Stimulated activated CD8-positive, alpha-beta memory T cell treated with anti-CD3 and anti-CD28 coated beads, Interleukin-7, amount 100 ng/mL, for 4 hours (primary cell): ENCODE results near the gene OSGIN1.
"Not testable (repeated sequence)": the region's sequence is repeated elsewhere in the genome, so short reads cannot be mapped to it uniquely, and the experiment has no call there.

ENCODE experiments used
- DNase-seq, 2 donors: peaks; one replicate each; pipeline ENCODE4 v3.0.0-alpha.2; 2020; ENCODE audit warnings: low read depth in 2 of 2

The OSGIN1 gene

GRCh38 chr16:83940630-83941378 lies 12.2 kb upstream of the OSGIN1 start:
- no peak for DNase-seq

GRCh38 chr16:83941546-83941945 lies 11.5 kb upstream of the OSGIN1 start:
- not testable (repeated sequence) for DNase-seq

DNA sequence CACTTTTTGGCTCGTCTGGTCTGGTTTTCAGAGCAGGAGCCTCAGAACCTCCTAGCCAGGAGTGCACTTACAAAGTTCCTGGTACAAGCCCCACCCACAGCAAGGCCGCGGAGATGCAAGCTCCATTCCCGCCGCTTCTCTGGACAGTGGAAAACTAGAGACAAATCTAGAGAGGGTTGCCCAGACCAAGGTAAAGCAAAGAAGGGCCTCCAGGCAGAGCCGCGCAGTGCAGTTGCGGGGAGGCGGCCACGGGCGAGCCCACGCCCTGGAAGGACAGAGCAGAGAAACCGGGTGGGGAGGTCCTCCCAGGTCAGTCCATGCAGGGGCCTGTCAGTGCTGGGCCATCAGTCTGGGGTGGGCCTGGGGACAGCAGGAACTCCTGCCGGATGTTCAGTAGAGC lies 11.0 kb upstream of the OSGIN1 start:
- DNase-seq: no peak

DNA sequence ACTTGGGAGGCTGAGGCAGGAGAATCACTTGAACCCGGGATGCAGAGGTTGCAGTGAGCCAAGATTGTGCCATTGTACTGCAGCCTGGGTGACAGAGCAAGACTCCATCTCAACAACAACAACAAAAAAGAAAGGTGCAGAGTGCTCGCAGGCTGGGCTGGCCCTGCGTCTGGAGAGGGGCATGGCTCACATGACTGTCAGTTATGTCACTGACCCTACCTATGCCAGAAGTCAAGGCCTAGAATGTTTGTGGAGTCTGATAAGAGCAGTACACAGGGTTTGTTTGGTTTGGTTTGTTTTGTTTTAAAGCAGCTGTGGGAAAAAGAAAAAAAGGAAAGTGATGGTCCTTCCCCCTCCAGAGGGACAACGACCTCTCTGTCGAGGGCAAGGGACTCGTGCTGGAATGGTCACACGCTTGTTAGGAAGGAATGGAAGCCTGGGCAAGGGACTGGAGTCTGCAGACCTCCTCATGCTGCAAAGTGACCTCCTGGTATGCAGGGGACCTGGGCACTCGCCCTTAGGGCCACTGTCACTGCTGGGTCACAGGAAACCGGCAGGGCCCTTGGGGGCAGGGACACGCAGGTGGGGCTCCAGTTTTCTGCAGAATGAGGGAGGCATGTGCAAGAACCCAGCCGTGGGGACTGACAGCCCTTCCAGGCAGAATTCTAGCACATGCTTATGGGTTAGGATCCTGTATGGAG lies 10.1 kb upstream of the OSGIN1 start:
- DNase-seq: no peak

DNA sequence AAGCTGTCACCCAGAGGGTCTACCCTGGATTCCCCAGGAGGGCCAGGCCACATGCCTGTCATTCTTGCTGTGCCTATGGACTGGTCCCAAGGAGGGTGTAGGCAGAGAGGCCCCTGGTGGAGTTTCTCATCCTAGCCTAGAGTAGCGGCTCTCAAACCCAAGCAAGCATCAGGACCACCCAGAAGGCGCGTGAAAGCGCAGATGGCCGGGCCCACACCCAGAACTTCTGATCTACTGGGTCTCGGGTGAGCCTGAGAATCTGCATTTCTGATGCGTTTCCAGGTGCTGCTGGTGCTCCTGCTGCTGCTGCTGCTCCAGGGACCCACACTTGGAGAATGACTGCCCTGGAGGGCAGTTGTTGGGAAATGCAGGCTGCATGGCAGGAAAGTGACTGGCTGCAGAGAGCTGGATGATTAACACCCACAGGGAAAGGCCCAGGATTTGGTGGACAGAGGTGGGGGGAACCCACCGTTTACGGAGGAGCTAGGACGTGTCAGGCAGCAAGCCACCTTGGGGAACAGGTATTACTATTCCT lies 9.5 kb upstream of the OSGIN1 start:
- no peak for DNase-seq

- no peak for DNase-seq
Observed at GRCh38 chr16:83945587-83945986, 7.5 kb upstream of the OSGIN1 start.

- no peak for DNase-seq
Observed at GRCh38 chr16:83946154-83946780, 6.8 kb upstream of the OSGIN1 start.

- no peak for DNase-seq
Observed at GRCh38 chr16:83946781-83947566, 6.1 kb upstream of the OSGIN1 start.

DNA sequence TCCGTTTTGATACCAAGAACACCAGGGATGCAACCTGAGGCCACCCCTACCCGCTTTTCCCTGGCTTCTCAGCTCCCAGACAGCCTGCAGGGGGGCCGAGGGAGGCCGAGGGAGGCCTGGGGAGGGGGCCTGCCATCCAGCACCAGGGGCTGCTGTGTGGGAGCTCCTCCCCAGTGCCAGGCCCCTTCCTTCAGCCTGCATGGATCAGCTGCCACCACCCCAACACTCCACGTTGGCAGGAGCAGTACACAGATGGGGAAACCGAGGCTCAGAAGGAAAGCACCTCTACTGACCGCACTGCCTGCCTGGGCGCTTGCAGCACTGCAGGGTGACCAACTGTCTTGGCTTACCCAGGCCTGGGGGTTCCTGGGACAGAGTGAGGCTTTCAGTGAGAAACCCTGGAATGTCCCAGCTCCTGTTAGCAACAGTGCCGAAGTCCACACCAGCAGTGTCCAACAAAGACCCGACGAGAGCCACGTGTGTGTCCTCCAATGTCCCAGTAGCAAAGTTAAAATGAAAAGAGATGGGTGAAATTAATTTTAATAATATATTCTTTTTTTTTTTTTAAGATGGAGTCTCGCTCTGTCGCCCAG lies 5.3 kb upstream of the OSGIN1 start:
- DNase-seq: no peak

- no peak for DNase-seq
Observed at GRCh38 chr16:83948914-83949723, 3.9 kb upstream of the OSGIN1 start.

DNA sequence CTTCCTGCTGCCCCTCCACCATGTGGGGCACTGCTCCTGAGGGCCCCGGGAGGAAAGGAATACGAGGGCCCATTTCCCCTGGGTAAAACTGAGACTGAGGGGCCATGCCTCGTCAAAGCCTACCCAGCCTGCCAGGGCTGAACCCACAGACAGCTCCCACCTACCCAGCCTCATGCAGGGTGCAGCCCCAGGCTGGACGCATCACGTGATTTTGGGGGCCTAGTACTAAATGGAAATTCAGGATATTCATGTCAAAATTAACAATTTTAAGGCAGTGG lies 3.4 kb upstream of the OSGIN1 start:
- no peak for DNase-seq

DNA sequence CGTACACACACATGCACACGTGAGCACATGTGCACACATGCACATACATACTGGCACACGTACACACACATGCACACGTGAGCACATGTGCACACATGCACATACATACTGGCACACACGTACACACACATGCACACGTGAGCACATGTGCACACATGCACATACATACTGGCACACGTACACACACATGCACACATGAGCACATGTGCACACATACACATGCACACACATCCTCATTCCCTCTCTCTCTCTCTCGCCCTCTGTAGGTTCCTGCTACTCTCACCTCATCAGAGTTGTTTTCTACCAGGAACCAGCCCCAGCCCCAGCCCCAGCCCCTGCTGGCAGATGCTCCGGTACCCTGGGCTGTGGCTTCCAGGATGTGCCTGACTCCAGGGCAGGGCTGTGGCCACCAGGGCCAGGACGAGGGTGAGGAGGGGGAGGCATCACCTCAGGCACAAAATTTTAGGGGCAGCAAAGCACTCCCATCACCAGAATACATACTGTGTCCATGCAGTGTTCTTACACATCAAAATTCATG lies 2.1 kb upstream of the OSGIN1 start:
- DNase-seq: not testable (repeated sequence)

DNA sequence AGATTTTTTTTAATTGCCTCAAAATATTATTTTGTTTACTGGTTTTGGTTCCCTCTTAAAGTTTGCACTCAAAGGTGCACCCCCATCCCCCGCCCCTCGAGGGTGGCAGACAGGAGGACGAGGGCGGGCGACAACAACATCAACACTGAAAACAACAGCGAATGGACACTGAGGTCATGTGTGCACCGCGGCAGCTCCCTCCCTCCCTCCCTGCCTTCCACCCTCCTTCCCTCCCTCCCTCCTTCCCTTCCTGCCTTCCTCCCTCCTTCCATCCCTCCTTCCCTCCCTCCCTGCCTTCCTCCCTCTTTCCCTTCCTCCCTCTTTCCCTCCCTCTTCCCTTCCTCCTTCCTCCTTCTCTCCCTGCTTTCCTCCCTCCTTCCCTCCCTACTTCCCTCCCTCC lies 1.5 kb upstream of the OSGIN1 start:
- no peak for DNase-seq

DNA sequence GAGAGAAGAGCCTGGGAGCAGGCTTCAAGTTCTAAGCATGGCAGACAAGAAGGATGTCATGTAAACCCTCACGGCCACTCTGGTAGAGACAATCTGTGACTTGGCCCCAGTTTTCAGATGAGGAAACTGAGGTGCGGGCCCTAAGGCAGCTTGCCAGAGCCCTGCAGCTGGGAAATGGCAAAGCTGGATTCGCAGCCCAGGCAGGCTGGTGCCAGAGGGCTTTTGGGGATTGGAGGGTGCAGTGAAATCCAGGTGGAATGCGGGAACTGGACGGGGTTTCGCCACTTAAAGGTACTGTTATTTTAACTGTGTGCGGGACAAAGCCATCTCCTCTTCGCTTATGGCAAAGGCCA lies 477 bp upstream of the OSGIN1 start:
- no peak for DNase-seq

DNA sequence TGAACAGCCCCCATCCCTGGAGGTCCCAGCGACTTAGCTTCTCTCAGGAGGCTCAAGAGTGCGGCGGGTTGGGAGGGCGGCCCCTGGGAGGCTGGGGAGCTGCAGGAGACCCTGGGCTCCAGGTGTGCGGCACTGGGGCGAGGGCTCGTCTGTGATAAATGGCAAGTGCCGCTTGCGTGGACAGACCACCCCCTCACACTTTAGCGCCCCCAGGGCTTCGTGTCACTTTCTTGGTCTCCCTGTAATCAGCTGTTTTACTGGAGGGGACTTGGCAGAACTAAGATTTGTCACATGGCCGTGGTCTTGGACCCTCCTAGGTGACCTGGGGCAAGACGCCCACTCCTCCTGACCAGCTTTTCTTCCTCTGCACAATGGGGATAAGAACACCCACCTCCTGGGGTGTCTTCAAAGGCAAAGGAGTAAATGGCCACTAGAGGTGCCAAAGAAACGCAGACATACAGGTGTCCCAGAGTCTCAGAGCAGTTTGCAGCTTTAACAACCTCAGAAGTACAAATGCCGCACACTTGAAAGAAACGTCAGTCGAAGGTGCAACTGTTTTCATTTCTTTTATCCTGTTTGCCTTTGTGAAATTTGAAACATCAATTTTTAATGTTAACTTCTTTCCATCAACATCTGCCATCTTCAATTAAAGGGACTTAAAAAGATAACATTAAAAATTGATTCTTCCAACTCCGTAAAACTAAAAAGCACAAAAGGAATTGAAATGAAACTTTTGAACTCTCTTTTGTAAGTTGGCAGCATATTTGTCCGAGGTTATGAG lies 946 bp downstream of the OSGIN1 start:
- no peak for DNase-seq

- DNase-seq: no peak
Observed at GRCh38 chr16:83954577-83955016, 1.6 kb downstream of the OSGIN1 start.

GRCh38 chr16:83955218-83956130 lies 2.4 kb downstream of the OSGIN1 start:
- DNase-seq: no peak

DNA sequence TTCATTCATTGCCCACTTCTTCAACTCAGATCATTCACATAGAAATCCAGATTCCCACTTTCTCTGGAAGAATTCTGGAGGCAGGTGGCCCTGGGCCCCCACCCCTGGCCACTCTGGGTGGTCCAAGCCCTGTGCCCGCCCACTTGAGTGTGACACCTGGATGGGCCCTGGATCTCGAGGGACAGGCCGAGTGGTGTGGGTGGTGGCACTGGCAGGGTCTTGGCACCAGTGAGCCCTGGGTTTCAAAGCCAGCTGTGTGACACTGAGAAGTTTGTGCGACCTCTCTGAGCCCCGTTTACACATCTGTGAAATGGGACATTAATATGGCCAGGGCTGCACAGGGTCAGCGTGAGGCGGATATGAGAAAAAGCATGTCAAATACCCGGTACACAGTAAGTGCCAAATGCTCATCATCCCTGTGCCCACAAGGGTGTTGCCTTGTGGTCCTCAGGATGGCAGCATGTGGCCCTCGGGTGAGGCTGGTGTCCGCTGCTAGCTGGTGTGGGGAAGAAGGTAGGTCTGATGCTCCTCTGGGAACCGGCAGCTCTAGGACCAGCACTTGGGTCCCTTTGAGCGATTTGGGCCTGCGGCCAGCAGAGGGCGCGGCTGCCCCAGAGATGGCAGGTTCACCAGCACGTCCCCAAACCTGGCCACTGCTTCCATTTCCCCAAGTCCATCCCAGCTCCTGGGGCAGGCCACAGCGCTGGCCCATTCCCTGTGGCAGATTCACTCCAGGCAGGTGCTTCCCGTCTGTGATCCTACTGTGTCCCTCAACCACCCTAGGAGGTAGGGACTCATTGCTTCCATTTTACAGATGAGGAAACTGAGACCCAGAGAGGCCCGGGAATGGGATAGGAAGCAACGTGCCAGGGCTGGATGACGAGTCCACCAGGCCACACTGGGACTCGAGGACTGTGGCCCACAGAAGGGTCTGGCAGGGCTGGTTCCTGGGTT lies 3.6 kb downstream of the OSGIN1 start:
- peak; percentile 33 to 47 for DNase-seq
